SIG-M5 (cell line): ENCODE measurements around the gene KRTAP10-9.
"Not testable (repeated sequence)": the region's sequence is repeated elsewhere in the genome, so short reads cannot be mapped to it uniquely, and the experiment has no call there.

Experiments used
- DNase-seq: peaks from one replicate; lab custom pipeline; 2025; lab: John Stamatoyannopoulos, UW

Gene KRTAP10-9

DNA sequence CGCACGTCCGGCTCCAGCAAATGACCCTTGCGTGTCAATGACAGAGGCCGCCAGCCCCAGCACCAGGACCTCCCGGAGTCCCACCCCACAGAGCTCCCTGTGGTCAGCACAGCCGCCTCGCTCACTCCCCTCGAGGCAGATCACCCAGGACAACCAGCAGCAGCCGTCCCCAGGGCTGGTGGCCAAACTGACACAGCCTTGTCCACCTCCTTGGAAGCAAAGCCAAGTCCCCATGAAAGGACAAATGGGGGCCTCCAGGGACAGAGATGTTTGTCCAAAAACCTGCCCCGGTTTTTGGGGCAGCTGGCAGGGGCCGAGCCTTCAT is 12.4 kb downstream of the KRTAP10-9 start:
- DNase-seq, result no peak

DNA sequence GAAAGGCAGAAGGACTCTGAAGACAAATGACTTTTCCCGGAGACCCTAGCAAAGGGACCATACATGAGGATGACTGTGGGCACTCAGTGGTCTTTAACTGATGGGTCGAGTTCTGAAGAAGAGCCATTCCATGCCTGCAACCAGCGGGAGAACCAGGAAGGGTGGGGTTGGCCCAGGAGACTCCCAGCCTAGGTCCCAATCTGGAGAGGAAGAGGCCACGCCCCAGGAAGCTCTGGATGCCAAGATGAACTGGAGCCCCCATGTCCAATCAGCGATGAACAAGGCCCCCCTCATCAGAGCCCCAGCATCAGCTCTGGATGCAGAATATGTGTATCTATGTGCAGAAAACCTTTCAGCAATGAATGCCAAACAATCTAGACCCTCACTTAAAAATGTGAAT is 13.9 kb downstream of the KRTAP10-9 start:
- DNase-seq, result no peak

DNA sequence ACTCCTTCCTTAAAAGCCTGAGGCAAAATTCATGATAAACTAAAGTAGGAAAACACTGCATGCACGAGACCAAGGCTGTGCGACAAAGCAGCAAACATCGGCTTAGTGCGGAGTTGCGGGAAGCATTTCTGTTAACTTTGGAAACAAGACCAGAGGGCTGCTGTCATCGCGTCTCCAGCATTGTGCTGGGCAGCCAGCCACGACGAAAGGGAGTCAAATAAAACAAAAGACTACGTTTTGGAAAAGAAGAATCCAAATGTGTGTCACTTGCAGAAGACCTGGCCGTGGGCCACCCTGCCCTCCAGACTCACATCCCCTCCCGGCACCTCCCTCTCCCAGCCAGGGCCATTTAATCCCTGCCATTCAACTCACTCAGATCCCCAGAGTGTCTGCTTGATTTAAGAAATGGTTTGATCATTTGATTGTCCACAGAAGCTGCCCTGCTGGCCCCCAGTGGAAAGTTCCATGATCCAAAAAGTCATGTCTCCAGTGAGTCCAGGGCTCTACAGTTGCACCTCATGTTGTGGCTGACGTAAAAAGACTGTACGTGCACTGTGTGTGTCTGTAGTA is 16.9 kb downstream of the KRTAP10-9 start:
- DNase-seq, result no peak

DNA sequence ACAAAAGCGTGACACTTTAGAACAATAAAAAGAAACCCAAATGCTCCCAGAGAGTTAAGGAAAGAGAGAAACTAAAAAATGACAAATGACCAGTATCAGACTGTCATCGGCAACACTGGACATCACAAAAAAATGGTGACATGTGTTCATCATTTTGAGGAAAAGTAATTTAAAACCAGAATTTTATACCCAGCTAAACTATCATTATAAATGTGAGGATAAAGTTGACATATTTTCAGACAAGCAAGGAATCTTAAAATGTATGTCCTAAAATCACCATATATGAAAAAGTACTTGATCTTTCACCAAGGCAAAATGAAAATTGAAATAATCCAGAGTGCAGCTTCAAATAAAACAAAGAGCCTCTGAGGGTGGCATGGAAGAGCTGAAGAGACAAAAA is 18.0 kb downstream of the KRTAP10-9 start:
- DNase-seq, result no peak

DNA sequence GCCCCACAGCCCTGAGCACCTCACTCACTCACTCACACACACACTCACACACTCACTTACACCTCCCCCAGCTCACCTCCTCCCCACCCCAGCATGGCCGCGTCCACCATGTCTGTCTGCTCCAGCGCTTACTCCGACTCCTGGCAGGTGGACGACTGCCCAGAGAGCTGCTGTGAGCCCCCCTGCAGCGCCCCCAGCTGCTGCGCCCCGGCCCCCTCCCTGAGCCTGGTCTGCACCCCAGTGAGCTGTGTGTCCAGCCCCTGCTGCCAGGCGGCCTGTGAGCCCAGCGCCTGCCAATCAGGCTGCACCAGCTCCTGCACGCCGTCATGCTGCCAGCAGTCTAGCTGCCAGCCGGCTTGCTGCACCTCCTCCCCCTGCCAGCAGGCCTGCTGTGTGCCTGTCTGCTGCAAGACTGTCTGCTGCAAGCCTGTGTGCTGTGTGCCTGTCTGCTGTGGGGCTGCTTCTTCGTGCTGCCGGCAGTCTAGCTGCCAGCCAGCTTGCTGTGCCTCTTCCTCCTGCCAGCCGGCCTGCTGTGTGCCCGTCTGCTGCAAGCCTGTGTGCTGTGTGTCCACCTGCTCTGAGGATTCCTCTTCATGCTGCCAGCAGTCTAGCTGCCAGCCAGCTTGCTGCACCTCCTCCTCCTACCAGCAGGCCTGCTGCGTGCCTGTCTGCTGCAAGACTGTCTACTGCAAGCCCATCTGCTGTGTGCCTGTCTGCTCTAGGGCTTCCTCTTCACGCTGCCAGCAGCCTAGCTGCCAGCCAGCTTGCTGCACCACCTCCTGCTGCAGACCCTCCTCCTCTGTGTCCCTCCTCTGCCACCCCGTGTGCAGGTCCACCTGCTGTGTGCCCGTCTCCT is 19.7 kb downstream of the KRTAP10-9 start, which contains the start of gene KRTAP10-11:
TSS of gene KRTAP10-11 (plus strand) at position 49 of the 856 bp plus-strand sequence. CDS start at position 94, 45 bp downstream.
- not testable (repeated sequence) for DNase-seq

DNA sequence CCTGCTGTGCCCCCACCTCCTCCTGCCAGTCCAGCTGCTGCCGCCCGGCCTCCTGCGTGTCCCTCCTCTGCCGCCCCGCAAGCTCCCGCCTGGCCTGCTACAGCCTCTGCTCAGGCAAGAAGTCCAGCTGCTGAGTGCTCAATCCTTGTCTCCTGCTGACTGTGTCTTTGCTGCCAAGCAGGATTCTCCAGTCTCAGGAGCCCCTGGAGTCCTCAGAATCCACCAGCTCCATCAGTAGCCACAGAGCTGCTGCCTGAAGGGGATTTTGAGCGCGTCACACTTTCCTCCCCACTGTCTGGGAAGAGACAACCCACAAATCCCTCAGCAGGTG is 20.3 kb downstream of the KRTAP10-9 start:
- no peak for DNase-seq

DNA sequence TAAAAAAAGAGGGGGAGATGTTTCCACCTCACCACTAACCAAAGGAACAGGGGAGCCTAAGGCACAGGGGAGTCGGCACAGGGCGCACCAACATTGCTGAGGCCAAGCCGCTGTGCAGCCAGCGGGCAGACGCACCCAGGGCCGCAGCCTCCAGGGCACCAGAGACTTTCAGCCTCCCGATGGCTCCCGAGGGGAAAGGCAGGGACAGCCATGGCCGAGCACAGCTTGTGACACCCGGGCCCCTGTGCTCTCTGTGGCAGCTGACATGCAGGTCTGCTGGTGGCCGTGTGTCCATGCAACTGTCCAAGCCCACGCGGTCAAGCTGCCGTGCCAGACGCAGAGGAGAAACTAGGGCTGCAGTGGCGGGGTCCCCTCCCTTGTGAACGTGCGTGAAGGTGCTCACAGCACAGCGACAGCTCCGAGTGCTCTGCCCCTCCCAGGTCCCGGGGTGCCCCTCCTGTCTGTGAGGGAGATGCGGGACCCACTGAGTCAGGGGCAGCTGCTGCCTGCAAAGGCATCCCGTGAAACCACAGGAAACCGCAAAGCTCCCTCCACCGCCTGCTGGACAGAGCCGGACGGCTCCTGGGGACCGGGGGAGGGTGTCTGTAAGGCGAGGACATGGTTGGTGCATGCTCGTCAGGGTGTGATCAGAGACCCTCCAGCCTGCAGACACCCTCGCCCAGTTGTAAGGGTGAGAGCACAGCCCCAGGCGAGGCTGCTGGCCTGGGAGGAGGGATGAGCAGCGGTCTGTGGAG is 21.8 kb downstream of the KRTAP10-9 start:
- no peak for DNase-seq

DNA sequence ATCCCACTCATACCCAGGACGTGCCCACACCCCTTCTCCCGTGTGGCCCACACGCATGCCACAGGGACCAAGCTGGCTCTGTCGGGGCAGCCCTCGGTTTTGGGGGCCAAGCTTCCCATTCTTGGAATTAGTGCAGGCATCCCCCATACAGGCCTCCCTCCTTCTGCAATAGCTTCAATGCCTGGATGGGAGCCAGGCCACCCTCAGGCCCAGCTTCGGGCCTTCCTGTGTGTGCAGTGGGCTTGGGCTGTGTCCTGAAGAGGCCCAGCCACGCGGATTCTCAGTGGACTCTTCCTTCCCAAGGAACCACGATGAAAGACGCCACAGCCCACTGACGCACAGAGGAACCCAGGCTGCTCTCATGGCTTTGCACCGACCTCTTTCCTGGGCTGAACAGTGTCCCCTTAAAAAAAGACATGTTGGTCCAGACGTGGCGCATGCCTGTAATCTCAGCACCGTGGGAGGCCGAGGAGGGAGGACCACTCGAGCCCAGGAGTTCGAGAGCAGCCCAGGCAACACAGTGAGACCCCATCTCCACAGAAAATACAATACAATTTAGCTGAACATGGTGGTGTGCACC is 22.7 kb downstream of the KRTAP10-9 start:
- DNase-seq, result no peak

DNA sequence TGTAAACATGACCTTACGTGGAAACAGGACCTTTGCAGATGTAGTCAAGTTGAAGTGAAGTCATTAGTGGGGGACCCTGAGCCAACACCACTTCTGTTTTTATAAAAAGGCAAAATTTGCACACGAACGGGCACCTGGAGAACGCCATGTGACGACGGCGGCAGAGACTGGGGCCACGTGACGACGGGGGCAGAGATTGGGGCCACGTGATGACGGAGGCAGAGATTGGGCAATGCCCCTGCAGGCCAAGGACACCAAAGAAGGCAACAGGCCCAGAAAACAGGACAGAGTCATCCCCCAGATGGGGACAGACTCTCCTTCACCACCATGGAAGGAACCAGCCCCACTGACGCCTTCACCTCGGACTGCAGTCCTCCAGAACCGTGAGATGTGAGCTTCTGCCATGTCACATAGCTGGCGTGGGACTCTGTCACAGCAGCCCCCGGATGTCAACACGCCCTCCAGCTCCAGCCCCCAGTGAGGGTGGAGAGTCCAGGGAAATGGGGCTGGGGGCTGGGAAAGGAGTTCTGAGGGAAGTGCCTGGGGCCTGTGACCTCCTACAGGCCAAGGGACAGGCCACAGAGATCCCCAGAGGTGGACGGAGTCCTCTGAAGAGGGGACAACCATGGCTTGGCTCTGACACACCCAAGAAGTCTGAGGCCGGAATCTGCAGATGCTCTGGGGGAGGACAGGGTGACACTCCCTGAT is 23.5 kb downstream of the KRTAP10-9 start:
- DNase-seq, result no peak

DNA sequence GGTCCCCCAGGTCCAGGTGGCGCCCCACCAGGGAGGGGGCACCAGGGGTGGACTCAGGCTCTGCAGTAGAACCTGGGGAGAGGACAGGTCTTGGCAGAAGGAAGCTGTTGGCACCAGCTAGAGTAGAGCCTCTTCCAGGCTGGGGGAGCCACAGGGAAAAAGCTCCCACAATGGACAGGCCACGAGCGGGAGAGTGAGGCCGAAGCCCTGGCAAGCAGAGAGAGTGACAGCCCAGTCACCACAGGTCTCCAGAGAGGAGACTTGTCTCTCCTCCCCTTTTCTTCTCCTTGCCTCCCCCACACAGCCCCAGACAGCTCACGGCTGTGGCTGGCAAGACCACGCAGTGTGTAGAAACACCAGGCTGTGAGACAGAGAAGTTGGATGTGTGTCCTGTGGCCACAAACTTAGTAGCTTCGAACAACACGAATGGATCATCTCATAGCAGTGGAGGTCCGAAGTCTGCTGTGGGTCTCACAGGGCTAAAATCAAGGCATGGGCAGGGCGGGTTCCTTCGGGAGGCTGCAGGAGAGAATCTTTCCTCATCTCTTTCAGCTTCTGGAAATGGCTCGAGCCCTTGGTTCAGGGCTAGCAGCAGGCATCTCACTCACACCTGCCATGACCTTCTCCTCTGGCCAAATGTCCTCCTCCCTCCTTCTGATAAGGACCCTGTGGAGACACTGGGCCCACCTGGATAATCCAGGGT is 24.2 kb downstream of the KRTAP10-9 start:
- no peak for DNase-seq

DNA sequence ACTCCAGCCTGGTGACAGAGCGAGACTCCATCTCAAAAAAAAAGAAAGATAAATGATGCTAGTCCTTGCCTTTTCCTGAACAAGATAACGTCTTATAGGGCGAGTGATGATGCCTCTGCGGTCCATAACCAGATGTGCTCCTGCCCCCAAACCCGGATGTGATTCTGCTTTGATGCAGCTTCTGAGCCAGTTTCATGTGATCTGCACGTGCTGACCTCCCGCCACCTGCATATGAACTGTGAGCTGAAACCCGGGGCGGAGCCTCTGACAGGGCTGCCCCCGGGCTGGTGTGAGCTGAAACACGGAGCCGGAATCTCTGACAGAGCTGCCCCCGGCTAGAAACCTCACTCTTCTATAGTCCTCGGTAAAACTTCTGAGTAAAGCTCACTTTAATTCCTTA is 26.2 kb downstream of the KRTAP10-9 start:
- DNase-seq, result no peak

DNA sequence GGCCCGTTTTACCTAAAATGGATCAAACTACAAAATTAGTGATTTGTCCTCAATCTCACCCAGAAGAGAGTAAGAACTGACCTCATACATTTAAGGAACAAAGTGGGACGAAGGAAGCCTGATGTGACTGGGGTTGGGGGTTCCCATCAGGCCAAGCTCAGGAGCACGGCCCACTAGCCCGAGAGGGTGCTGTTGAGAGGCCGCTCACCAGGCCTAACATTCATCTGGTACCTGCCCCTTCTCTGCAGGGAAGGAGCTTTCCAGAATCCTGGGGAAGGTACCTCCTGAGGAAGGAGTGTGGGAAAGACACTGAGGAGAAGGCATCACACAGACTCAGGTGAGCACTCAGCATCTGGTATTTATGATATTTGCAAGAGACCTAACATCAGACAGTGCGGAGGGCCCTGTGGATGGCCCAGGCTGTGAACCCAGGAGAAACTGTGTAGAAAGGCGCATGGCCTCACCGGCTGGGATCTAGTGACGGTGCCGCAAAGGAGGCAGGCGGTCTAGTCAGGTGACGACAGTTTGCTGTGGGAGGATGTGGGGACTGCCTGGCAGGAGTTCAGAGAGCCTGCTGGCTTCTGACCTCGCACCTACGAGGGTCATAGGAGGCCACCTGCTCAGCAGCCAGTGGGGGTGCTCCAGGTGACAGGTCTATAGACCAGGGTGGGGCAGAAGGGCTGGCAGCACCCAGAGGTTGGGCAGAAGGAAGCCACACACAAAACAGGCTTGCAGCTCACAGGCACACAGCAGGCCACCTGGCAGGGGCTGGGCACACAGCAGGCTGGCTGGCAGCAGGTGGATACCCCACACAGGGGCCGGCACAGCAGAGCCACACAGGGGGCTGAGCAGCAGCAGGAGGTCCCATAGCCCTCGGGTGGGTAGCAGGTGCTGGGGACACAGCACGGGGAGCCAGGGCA is 27.0 kb downstream of the KRTAP10-9 start:
- DNase-seq, result no peak

DNA sequence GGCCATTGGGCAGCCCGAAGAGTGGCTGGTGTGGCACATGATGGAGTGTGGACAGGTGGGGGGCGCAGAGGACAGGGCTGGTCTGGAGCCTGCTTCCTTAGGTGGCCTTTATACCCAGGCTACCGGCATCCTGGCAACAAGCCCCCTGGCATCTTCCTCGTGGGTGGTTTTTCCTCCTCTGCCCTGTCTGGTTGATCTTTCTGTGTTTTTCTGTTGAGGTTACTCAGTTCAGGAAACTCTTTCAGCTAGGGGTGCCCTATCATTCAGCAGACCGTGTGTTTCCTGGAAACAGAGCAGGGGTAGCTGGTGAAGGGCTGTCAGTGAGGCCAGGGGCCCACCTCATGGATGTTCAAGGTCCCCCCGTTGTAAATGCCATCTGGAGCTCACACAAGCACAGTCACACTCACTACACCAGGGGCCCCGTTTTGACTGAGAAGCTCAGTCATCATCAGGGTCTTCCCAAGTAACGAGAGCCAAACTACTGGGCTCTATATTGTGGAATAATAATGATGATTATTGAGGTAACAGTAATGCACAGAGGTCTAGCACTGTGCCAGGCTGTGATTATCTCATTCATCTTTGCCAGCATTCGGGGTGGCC is 27.8 kb downstream of the KRTAP10-9 start, which contains the start of gene KRTAP12-4:
TSS of gene KRTAP12-4 (minus strand) at position 84 of the 600 bp plus-strand sequence. CDS start at position 39, 45 bp downstream.
- DNase-seq, result no peak

DNA sequence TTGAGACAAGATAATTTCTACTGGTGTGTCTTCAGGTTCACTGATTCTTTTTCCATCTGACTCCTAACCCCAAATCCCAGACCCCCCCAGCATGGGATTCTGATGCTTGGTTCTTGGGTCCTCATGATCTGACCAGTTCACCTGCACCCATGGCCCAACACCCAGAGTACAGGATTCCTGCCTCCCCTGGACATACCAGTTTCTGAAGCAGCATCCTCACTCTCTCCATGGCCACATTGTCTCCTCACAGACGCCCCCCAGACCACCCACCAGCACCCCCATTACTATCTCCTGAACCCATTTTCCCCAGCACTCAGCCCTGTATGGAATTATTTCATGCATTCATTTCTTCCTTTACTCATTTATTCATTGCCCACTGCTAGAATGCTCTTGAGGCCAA is 30.0 kb downstream of the KRTAP10-9 start:
- no peak for DNase-seq

DNA sequence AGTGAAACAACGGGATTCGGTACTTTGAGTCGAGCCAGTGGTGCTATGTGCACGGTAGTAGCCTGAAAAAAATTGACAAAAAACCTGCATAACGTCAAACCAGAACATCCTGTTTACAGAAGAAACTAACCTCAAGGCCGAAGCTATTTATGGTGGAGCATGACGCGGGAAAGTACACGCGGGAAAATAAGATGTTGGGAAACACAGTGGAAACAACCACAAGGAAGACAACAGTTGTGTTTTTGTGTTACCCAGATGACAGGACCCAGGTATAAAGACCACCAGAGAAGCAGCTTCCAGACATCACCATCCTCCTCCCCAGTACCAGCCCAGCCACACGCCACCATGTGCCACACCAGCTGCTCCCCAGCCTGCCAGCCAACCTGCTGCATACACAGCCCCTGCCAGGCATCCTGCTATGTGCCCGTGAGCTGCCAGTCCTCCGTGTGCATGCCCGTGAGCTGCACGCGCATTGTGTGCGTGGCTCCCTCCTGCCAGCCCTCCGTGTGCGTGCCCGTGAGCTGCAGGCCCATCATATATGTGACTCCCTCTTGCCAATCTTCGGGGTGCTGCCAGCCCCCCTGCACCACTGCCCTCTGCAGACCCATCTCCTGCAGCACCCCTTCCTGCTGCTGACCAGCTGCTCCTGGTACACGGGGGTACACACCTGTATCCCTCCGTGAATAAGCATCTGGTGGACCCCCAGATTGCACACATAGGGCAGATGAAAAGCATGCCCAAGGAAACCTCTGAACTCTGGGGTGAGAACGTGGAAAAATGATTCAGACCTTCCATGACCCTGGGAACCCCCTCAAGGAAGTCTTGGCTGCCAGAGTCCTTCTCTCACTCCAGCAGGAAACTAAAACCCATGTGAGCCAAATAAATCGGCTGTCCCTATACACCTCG is 31.0 kb downstream of the KRTAP10-9 start, which contains the start of gene KRTAP12-3:
TSS of gene KRTAP12-3 (plus strand) at position 298 of the 906 bp plus-strand sequence. CDS start at position 346, 48 bp downstream.
- DNase-seq, result no peak

DNA sequence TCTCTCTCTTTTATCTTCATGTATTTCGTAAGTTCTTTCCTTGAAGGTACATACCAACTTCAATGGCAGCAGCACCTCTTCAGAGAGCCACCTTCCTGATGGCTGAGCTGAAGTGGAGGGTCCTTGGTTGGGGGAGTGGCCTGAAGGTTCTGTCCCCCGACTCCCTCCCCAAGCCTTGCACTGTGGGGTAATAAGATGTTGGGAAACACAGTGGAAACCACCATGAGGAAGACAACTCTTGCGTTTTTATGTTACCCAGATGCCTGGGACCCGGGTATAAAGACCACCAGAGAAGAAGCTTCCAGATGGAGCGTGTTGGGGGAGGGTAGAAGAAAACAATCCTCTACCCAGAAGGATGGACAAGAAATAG is 31.6 kb downstream of the KRTAP10-9 start:
- no peak for DNase-seq

DNA sequence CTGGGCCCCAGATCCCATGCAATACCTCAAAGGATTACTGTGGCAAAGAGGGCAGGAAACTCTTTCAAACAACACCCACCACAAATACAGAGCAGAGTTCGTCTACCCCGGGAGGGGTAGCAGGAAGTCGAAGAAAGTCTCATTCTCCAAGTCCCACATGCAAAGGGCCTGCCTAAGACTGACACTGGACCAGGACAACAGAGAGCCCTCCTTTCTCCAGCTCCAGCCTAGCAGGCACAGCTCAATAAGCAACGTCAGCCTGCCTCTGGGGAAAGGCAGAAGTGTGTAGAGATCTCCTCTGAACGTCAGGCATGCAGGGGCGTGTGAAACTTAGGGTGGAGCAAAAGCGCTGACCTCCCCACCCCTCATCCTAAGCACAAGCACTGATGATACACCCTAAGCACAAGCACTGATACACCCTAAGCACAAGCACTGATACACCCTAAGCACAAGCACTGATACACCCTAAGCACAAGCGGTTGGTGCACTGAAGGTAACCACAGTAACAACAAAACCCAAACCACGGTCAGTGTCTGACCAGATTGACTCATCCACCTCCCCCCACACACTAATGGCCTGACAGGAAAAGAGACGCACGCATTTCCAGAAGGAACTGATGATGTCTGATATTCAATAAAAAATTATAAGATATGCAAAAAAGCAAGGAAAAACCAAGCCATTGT is 32.2 kb downstream of the KRTAP10-9 start:
- DNase-seq, result no peak

DNA sequence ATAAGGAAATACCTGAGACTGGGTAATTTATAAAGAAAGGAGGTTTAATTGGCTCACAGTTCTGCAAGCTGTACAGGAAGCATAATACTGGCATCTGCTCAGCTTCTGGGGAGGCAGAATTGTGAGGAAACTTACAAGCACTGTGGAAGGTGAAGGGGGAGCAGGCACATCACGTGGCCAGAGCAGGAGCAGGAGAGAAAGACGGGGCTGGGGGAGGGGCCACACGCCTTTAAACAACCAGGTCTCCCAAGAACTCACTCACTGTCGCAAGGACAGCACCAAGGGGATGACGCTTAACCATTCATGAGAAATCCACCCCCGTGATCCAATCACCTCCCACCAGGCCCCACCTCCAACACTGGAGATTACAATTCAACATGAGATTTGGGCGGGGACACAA is 34.7 kb downstream of the KRTAP10-9 start:
- not testable (repeated sequence) for DNase-seq
